K562 (cell line): ENCODE results near the gene SF3B4. TPM values are rescaled to one million over a fixed set of nuclear protein-coding genes. Genes with fewer than 3 reads are reported as not detected.

Experiments used
- DMBX1 ChIP-seq: fragments of 250-450 bp; sonication (Bioruptor Pico); IDR thresholded peaks from 2 replicates; pipeline ENCODE4 v1.8.0; 2022; ENCODE audit warnings: inconsistent platforms, mild to moderate bottlenecking, moderate library complexity, borderline replicate concordance
- DNMT1 ChIP-seq: fragments of 450-650 bp; IDR thresholded peaks from 2 replicates; pipeline ENCODE4 v1.6.1; 2016; ENCODE audit warnings: antibody characterized with exemption, mild to moderate bottlenecking
- EGR1 ChIP-seq: fragments of 450-650 bp; conservative IDR thresholded peaks from 2 replicates; pipeline ENCODE4 v1.6.1; 2017; ENCODE audit warnings: mild to moderate bottlenecking
- FOXP1 ChIP-seq: sonication (generic); formaldehyde crosslinking; IDR thresholded peaks from 2 replicates; pipeline ENCODE4 v1.8.0; 2022; ENCODE audit warnings: mild to moderate bottlenecking, missing genetic modification reagents
- HDAC8 ChIP-seq: fragments of 450-650 bp; IDR thresholded peaks from 2 replicates; pipeline ENCODE4 v1.6.1; 2016; ENCODE audit warnings: mild to moderate bottlenecking, missing genetic modification characterization, moderate library complexity, missing compliant biosample characterization
- MEIS2 ChIP-seq: fragments of 450-650 bp; IDR thresholded peaks from 2 replicates; pipeline ENCODE4 v1.6.1; 2014; ENCODE audit warnings: mild to moderate bottlenecking; ENCODE audit not compliant: partially characterized antibody
- NONO ChIP-seq, 2 experiments: fragments of 200-400 bp in 1 of 2; fragments of 450-650 bp in 1 of 2; formaldehyde crosslinking in 1 of 2; IDR thresholded peaks; 2 replicates each; pipeline ENCODE4 v1.6.1; 2017; ENCODE audit warnings: low read depth in 2 of 2, mild to moderate bottlenecking in 2 of 2, moderate library complexity in 2 of 2, low read length in 1 of 2
- RBFOX2 ChIP-seq: fragments of 200-400 bp; formaldehyde crosslinking; IDR thresholded peaks from 2 replicates; pipeline ENCODE4 v1.6.1; 2017; ENCODE audit warnings: low read depth, mild to moderate bottlenecking, low read length, moderate library complexity
- RCOR1 ChIP-seq, 2 experiments: IDR thresholded peaks; 2 replicates each; pipeline ENCODE4 v1.6.1; 2012; ENCODE audit warnings: low read depth in 2 of 2, low read length in 2 of 2, borderline replicate concordance in 1 of 2, improper control_type of control experiment in 1 of 2
- RHOXF2B ChIP-seq: fragments of 250-450 bp; sonication (Bioruptor Pico); conservative IDR thresholded peaks from 2 replicates; pipeline ENCODE4 v1.5.1; 2021
- SIN3A ChIP-seq, 2 experiments: fragments of 150-350 bp in 1 of 2; IDR thresholded peaks; 2 replicates each; pipeline ENCODE4 v1.6.1; 2011 to 2016; ENCODE audit warnings: borderline replicate concordance in 2 of 2, low read depth in 2 of 2, low read length in 2 of 2, mild to moderate bottlenecking in 2 of 2, moderate library complexity in 2 of 2; ENCODE audit not compliant: control insufficient read depth in 1 of 2
- SMARCC2 ChIP-seq: fragments of 450-650 bp; IDR thresholded peaks from 2 replicates; pipeline ENCODE4 v1.6.1; 2017; ENCODE audit warnings: antibody characterized with exemption, moderate library complexity, mild to moderate bottlenecking, low read depth
- SMC3 ChIP-seq: conservative IDR thresholded peaks from 2 replicates; pipeline ENCODE4 v1.6.1; 2011; ENCODE audit warnings: low read depth, low read length, improper control_type of control experiment; ENCODE audit not compliant: insufficient read depth
- SRSF9 ChIP-seq: fragments of 200-400 bp; formaldehyde crosslinking; IDR thresholded peaks from 2 replicates; pipeline ENCODE4 v1.6.1; 2017; ENCODE audit warnings: low read depth, low read length, borderline replicate concordance
- TAF15 ChIP-seq: fragments of 200-400 bp; formaldehyde crosslinking; IDR thresholded peaks from 2 replicates; pipeline ENCODE4 v1.6.1; 2017; ENCODE audit warnings: mild to moderate bottlenecking, low read depth, low read length, moderate library complexity
- THRAP3 ChIP-seq: fragments of 450-650 bp; IDR thresholded peaks from 2 replicates; pipeline ENCODE4 v1.6.1; 2016; ENCODE audit warnings: mild to moderate bottlenecking, inconsistent platforms, borderline replicate concordance
- ZNF347 ChIP-seq: fragments of 450-650 bp; formaldehyde crosslinking; IDR thresholded peaks from 2 replicates; pipeline ENCODE4 v1.4.0; 2020; ENCODE audit warnings: low read depth, mild to moderate bottlenecking, moderate library complexity
- ZNF707 ChIP-seq: fragments of 250-450 bp; sonication (Bioruptor Pico); conservative IDR thresholded peaks from 2 replicates; pipeline ENCODE4 v1.8.0; 2022; ENCODE audit warnings: inconsistent platforms, mild to moderate bottlenecking, moderate library complexity
- ZNF717 ChIP-seq: fragments of 250-450 bp; sonication (Bioruptor Pico); IDR thresholded peaks from 2 replicates; pipeline ENCODE4 v1.5.0; 2021
- polyA plus RNA-seq, 8 experiments: library from polyadenylated mRNA; depleted of rRNA in 4 of 8; stranded (reverse) in 5 of 8; unstranded in 3 of 8; fragments of >200 nt; fragmentation: Nextera tagmentation in 2 of 8; fragmentation: Illumina TruSeq in 1 of 8; extraction: Ambion mirVana in 2 of 8; extraction: Trizol in 1 of 8; gene quantifications; 2 replicates each; pipeline versions ENCODE4 v1.2.1 to v1.2.3, GENCODE V29; 2011 to 2014; ENCODE audit warnings: inconsistent platforms in 1 of 8, missing spikeins in 1 of 8
- total RNA-seq, 7 experiments: library from RNA; depleted of rRNA in 6 of 7; stranded (reverse); fragments of >200 nt in 6 of 7; fragmentation: Illumina TruSeq in 2 of 7; extraction: Trizol in 2 of 7; gene quantifications; 2 replicates each; pipeline versions ENCODE4 v1.2.1 to v1.2.3, GENCODE V29; 2011 to 2021; ENCODE audit warnings: low replicate concordance in 1 of 7
- TF ChIP-seq, protein P1 (sequence below): fragments of 250-450 bp; sonication (Bioruptor Pico); IDR thresholded peaks from 2 replicates; pipeline ENCODE4 v1.9.0; 2021; ENCODE audit warnings: mild to moderate bottlenecking
- TF ChIP-seq, protein P2 (sequence below), 2 experiments: fragments of 450-650 bp in 1 of 2; sonication (generic) in 1 of 2; formaldehyde crosslinking; conservative IDR thresholded peaks; 2 replicates each; pipeline versions ENCODE4 v1.4.0 to v1.8.1; 2020 to 2022; ENCODE audit warnings: mild to moderate bottlenecking in 1 of 2, missing genetic modification reagents in 1 of 2
- TF ChIP-seq, protein P3 (sequence below): fragments of 250-450 bp; sonication (Bioruptor Pico); IDR thresholded peaks from 2 replicates; pipeline ENCODE4 v1.5.0; 2021; ENCODE audit warnings: mild to moderate bottlenecking, borderline replicate concordance
- TF ChIP-seq, protein P4 (sequence below): sonication (generic); formaldehyde crosslinking; IDR thresholded peaks from 2 replicates; pipeline ENCODE4 v1.8.1; 2022; ENCODE audit warnings: missing genetic modification reagents

The SF3B4 gene
- total and polyA plus RNA-seq, 9 of the 15 experiments (the other 6 are each of a cell fraction or from before 2014, with no cell fraction given) = 3.0 to 88.0 (median 26.1) TPM

DNA sequence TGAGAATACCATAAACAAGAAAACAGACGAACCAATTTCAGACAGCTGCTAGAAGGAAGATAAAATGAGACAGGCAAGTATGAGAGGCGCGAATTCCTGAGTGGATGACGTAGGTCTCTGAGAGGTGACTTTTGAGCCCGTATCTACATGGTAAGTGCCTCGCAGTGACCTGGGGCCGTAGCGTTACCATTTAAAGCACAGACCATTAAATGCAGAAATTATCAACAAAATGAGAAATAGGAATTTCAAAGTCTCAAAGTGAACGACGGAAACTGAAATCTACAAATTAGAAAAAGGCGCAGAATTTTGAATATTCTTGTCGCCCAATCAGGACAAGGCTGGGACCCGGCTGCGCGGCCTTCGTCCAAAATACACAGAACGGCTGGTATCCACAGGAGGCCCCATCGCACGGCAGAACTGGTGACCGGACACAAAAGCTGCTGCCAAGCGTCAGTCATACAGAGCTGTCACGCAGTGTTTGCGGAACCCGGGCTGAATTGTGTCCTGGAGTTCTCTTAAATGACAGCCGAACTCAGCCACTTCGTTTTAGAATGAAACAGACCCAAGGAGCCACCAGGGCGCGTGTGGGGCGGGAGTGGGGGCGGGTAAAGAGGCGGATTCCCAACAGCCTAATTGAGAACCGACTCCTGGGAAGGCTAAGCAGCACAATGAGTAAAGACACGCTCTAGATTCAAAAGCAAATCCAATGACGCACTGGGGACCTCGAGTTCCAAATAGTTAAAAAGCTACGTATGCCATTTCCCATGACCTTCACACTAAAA lies 42.1 kb downstream of the SF3B4 start (continued):
- 0 out of 2 replicates have a peak, but pooled peaks have one; percentile 36 for TF ChIP-seq EGR1
- TF ChIP-seq ZNF347 = no peak
- peak; percentile 74 for TF ChIP-seq RBFOX2
- peak; percentile 45 for TF ChIP-seq MEIS2
- TF ChIP-seq ZNF717 (CRISPR knock-in tag) = no peak
- TF ChIP-seq, protein P1, sequence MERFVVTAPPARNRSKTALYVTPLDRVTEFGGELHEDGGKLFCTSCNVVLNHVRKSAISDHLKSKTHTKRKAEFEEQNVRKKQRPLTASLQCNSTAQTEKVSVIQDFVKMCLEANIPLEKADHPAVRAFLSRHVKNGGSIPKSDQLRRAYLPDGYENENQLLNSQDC (CRISPR knock-in tag) = peak; percentile 87
- TF ChIP-seq DMBX1 (CRISPR knock-in tag) = no peak
- TF ChIP-seq FOXP1 = no peak
- TF ChIP-seq HDAC8 (tag) = no peak
- 0 out of 4 replicates have a peak, but pooled peaks of 1 of the 2 experiments have one; percentile 9 for TF ChIP-seq NONO (IDR thresholded peaks at IDR 0.05; ENCODE audit: low read depth in 2 of 2, low read length in 1 of 2)
- TF ChIP-seq, protein P2, sequence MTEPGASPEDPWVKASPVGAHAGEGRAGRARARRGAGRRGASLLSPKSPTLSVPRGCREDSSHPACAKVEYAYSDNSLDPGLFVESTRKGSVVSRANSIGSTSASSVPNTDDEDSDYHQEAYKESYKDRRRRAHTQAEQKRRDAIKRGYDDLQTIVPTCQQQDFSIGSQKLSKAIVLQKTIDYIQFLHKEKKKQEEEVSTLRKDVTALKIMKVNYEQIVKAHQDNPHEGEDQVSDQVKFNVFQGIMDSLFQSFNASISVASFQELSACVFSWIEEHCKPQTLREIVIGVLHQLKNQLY (CRISPR knock-in tag; conservative IDR thresholded peaks at IDR 0.05) = no peak
- TF ChIP-seq THRAP3 = no peak; the same call in 1 of the 2 replicates
- TF ChIP-seq, protein P3, sequence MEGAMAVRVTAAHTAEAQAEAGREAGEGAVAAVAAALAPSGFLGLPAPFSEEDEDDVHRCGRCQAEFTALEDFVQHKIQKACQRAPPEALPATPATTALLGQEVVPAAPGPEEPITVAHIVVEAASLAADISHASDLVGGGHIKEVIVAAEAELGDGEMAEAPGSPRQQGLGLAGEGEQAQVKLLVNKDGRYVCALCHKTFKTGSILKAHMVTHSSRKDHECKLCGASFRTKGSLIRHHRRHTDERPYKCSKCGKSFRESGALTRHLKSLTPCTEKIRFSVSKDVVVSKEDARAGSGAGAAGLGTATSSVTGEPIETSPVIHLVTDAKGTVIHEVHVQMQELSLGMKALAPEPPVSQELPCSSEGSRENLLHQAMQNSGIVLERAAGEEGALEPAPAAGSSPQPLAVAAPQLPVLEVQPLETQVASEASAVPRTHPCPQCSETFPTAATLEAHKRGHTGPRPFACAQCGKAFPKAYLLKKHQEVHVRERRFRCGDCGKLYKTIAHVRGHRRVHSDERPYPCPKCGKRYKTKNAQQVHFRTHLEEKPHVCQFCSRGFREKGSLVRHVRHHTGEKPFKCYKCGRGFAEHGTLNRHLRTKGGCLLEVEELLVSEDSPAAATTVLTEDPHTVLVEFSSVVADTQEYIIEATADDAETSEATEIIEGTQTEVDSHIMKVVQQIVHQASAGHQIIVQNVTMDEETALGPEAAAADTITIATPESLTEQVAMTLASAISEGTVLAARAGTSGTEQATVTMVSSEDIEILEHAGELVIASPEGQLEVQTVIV (CRISPR knock-in tag) = no peak
- no peak; the same call in 1 of the 2 replicates for TF ChIP-seq TAF15
- no peak for TF ChIP-seq SMARCC2
- TF ChIP-seq DNMT1 = no peak
- TF ChIP-seq RHOXF2B = no peak
- peak; percentile 22 to 52; a peak in 3 of 4 replicates for TF ChIP-seq SIN3A (IDR thresholded peaks at IDR 0.05; ENCODE audit: borderline replicate concordance in 2 of 2, control insufficient read depth in 1 of 2, low read depth in 2 of 2, low read length in 2 of 2)
- no peak for TF ChIP-seq SRSF9
- TF ChIP-seq, protein P4, sequence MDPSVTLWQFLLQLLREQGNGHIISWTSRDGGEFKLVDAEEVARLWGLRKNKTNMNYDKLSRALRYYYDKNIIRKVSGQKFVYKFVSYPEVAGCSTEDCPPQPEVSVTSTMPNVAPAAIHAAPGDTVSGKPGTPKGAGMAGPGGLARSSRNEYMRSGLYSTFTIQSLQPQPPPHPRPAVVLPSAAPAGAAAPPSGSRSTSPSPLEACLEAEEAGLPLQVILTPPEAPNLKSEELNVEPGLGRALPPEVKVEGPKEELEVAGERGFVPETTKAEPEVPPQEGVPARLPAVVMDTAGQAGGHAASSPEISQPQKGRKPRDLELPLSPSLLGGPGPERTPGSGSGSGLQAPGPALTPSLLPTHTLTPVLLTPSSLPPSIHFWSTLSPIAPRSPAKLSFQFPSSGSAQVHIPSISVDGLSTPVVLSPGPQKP (CRISPR knock-in tag) = no peak
- no peak; the same call in 1 of the 2 replicates for TF ChIP-seq ZNF707 (CRISPR knock-in tag)
- TF ChIP-seq RCOR1 (IDR thresholded peaks at IDR 0.05; ENCODE audit: borderline replicate concordance in 1 of 2, low read depth in 2 of 2, low read length in 2 of 2) = 0 out of 4 replicates have a peak, but pooled peaks of 1 of the 2 experiments have one; percentile 1
- TF ChIP-seq SMC3 = 0 out of 2 replicates have a peak, but pooled peaks have one; percentile 7
